Effector CD8-positive, alpha-beta T cell (primary cell): Measurements from ENCODE around the gene NAT9.

Source experiments
- DNase-seq: peaks from one replicate; lab custom pipeline; 2025; lab: John Stamatoyannopoulos, UW

Gene NAT9

DNA sequence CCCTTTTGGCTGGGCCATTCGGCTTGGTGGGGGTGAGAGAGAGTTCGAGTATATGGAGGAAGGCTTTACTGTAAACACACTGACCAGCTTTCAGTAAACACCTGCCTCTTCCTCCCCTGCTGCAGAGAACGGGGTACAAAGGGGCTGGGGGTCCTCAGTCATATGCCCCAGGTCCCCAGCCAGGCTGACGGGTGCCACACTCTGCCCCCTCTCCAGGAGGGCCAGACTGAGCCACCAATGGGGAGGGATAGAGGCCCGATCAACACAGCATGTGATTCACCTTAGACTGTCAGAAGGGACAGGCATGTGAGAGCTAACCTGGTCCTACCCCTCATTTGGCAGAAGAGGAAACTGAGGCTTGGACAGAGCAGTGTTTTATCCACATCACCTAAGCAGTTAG, 14.7 kb downstream of the NAT9 start:
- no peak for DNase-seq

DNA sequence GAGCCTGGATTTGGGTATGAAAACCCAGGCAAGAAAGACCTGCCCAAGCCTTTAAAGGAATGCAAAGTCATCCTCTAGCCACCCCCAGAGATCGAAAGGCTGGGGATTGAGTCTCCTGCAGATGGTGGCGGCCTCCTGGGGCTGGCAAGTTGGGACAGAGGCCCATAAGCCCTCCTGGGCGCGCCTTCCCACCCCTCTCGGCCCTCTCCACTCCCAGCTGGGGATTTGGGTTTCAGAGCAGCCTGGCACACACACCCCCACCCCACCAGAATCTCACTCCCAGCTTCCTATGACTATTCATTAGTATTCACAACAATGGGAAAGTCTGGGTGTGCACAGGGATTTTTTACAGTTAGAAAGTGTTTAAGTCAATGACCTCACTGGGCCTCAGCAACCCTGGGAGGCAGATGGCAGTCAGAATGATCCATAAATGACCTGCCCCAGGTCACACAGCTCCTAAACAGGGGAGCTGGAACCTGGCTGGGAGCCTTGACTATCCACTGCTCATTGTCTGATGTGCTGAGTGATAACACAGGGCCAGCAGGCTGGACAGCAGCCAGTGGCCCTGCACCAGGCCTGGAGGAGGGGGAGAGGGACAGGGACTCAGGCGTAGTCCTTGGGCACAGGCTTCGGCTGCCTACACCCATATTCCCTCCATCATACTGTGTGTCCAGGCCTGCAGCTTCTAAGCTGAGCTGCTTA, 15.6 kb downstream of the NAT9 start:
- DNase-seq, result no peak

DNA sequence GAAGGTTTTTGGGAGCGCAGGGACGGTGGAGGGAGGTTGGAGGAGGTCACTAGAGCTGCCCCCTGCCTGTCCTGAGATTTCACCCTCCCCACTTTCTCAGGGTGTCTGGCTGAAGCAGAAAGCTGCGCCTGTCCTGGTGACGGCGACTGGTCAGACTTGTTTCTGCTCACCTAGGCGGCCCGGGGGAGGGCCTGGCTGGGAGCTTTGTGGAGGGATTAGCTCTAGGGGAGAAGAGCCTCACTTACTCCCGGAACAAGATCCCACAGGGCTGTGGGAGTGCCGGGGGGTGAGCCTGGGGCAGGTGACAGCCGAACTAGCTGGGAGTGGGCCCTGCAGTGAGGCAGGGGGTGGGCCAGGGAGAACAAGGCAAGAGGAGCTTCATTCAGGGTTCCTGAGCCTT, 16.2 kb downstream of the NAT9 start:
- DNase-seq, result no peak

DNA sequence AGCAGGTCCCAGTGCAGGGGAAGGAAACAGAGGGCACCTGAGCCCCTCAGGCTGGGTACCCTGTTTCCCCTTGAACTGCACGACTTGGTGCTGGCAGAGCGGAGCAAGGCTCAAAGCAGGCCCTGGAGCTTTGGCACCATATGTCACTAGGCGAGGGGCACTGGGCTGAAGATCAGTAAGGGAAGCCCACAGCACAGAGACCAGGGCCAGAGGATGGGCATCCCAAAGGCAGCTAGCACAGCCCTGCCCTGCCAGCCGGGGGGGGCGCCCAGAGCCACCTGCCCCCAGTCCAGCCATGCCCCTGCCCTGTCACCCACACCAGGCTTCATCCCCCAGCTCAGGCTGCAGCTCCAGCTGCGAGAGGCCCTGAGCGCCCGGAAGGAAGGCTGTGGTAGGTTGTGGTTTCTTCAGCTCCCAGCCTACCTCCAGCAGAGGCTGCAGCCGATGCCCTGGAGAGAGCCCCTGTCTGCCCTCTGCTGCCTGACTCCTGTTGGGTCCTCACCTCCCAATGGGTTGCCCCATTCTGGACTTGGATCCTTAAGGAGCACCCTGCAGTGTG, 16.8 kb downstream of the NAT9 start:
- DNase-seq, result peak; percentile 23

DNA sequence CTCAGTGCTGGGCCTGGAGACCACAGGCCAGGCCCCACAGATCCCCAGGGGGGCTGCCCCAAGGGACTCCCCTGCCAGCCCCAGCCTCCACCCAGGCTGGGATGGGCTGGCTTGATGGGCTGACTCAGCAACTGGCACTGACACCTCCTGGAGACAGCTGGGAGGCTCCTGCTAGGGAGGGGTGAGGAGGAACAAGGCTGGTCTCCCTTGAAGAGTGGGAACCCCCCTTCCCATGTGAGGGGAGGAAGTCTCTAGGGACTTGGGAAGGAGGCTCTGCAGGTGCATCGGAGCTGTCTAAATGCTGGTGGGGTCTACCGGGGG, 17.3 kb downstream of the NAT9 start:
- DNase-seq, result no peak

DNA sequence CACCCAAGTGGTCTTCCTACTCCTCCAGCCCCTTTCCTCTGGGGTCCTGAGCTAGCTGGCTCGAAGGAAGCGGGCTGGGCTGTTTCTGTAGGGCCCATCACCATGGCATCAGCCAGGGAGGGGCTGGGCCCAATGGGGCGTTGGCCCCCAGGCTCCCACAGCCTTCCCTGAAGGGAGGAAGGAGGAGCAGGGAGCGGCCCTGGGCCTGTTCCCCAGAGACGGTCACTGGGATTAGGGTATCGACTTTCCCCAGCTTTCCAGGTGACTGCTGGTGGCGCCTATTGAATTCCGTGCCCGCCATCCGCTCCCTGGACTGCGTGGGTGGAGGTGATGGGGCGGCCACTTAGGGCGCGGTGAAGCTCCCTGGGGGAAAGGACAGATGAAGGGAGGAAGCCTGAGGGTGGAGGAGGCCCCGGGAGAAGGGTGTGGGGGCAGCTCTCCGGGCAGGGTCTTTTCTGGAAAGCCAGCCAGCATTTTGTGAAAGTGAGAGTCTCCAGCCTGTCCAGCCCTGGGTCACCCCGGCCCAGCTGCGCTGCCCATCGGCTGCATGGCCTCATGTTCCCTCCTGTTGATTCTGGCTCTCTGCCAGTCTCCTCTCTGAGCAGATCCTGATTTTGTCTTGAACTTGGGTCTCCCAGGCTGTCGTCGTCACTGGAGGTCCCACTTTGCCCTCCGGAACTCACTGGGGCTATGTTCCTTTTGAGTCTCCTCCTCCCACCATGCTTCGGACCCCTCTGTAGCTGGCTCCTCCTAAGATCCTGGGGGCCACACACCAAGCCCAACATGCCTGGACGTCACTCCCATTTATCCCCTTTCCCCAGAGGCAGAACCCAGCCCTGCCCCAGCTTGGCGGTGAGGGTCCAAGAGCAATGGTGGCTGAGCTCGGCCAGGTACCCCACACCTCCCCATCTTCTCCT, 18.0 kb downstream of the NAT9 start:
- no peak for DNase-seq

DNA sequence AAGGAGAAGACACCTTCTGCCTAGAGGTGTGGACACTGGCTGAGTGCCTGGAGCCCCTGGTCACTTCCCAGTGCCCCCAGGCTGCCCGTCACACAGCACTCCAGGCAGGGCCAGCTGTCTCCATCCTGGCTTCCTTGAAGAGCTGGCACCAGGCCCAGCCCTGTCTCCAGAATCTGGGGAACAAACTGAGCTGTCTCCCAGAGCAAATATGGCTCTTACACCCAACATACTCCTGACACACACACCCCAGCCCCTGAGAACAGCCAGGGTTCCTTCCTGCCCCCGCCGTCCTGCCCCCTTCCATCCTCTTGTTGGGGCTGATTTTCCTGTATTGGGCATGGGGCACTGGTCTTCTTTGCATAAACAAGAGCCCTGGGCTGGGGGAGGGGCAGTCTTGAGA, 18.6 kb downstream of the NAT9 start:
- DNase-seq, result no peak

DNA sequence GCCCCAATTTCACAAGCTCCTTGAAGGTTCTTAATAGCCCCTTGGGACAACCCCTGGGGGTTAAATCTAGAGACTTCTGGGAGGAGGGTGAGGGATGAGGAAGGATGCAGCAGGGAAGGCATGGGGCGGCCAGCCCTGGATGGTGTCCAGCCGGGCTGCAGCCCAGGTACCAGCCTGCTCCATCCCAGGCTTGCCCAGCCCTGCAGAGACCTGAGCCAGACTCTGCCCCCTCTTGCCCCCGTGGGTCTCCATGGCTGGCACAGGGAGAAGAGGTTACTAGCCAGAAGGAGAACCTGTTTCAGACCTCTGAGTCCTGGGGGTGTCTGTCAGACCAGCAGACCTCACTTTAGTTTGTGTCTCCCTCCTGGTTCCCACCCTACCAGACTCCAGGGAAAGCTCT, 19.3 kb downstream of the NAT9 start:
- no peak for DNase-seq

DNA sequence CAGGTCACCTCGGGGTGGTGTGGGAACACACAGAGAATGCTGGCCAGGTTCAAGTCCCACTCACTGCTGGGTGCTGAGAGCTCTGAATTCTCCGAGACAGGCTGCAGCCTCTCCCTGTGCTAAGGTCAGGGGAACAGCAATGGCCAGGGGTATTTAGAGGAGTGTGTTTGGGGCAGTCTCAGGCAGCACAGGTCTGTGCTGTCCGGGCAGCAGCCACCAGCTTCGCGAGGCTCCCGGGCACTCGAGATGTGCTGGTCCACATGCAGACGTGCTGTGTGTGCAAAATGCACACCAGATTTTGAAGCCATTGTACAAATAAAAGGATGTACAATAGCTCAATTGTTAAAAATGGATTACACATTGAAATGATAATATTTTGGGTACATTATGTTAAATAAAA, 20.6 kb downstream of the NAT9 start:
- DNase-seq, result no peak

DNA sequence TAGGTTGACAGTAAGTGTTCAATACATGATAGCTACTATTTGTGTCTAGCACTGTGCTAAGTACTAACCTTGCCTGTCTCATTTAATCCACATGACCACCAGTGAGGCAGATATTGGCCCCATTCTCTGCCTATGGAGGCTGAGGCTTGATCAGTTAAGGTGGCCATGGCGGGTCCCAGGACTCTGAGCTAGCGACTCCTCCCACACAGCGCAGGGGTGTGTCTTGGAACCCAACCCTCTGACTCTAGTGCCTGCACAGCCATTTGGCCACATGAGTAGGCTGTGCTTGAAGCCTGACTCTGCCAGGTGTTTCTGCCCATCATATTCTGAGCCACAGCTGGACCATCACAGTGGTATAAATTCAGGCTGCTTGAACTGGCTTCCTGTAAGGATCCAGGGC, 21.3 kb downstream of the NAT9 start:
- DNase-seq, result no peak

DNA sequence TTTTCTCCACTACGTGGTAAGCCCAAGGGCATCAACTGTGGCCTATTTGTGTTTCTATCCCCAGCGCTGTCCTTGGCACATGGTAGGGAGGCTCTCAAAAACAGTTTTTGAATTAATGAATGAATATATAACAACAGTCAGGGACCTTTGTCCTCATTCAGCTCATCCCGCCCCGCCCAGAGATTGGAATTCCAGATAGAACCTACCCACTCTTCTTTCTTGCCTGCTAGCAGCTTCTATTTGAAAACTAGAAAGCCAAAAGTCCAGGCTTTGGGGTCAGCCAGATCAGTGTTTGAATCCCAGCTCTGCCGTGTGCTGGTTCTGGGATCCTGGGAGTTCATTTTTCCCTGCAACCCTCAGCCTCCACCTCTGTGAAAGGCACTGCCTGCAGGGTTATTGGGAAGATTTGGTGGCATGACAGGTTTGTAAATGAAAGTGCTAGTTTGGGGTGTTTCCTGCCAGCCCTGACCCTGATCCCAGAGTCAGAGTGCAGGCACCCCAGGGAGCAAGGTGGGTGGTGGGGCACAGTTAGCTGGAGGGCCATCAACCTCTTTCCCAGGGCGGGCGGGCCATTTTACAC, 23.2 kb downstream of the NAT9 start:
- no peak for DNase-seq

DNA sequence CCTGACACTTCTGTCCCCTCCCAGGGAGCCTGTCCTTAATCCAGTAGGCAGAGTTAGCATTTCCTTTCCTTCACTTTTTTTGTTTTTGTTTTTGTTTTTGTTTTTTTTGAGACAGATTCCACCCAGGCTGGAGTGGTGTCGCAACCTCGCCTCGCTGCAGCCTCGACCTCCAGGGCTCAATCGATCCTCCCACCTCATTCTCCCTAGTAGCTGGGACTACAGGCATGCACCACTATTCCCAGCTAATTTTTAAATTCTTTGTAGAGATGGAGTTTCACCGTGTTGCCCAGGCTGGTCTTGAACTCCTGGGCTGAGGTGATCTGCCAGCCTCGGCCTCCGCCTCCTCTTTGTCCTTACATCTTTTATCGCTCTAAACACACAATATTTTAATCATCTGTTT, 23.7 kb downstream of the NAT9 start:
- no peak for DNase-seq

DNA sequence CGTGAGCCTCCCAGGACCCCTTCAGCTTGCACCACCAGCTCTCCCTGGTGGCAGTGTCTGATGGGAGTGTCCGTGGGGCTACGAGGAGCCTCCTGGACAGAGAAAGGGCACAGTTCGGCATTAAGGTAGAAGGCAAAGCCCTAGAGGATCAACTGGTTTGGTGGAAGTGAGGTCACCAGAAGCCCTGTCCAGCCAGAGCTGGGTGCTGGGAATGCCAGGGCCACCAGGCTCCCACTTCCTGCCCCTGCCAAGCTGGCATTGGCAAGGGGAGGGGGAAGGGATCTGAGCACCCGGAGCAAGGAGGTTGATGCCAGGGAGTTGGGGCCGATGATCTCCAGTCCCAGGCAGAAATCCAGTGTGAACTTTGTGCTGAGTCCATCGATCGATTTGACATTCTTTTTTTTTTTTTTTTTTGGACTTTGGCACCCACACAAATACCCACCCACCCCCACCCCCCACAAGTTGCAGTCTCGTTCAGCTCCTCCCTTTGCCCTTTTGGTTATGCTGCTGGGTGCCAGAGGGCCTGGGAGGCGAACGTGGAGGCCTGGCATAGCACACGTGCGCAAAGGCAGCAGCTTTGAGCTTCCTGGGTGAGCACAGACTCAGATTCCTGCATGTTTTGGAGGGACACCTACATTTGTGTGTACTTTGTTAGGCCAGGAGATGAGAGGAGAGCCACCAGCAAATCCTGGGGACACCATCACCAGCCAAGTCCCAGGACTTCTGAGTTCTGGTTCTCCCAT, 25.6 kb downstream of the NAT9 start:
- DNase-seq, result no peak

DNA sequence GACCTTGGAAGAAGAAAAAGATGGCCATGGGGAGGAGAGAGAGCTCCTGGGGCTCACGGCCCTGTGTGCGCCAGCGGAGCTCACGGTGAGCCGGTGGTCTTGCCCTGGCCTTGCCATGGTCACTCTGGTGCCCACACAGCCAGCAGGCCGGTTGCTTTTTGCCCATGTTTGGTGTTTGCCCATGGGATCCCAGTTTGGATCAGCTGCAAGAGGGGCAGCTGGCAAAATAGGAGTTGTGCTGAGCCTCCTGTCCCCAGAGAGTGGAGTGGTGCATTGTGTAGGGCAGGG, 26.2 kb downstream of the NAT9 start:
- DNase-seq, result no peak

DNA sequence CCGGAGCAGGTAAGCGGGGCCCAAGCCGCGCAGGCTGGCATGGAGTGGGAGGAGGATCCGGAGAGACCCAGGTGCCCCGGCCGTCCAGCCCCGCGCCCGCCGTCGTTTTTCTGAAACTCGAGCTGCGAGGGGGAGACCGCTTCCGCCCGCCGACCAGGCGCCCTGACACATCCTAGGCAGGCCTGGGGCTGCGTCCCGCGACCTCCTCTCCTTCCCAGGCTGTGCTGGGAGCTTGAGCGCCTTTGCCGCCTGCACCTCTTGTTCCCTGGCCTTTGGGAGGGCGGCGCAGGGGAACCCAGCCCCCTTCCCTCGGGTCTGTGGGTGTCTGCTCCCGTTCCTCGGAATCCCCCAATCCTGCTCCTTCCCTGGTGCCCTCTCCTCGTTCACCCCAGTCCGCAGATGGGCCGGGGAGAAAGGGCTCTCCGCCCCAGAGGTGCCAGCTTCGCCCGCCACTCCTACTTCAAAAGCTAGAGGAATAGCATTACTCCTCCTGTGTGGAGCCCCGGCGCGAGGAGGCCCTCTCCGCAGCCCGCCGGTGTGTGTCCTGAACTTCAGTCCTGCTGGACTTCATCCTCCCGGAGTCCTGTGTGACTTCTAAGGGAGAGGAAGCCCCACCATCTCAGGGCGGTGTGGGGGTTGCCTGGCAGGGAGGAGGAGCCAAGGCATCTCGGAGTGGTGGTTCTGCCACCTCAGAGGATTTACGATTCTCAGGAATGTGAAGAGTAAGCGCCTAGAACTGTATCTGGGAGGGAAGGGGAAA, 26.7 kb downstream of the NAT9 start:
- no peak for DNase-seq

DNA sequence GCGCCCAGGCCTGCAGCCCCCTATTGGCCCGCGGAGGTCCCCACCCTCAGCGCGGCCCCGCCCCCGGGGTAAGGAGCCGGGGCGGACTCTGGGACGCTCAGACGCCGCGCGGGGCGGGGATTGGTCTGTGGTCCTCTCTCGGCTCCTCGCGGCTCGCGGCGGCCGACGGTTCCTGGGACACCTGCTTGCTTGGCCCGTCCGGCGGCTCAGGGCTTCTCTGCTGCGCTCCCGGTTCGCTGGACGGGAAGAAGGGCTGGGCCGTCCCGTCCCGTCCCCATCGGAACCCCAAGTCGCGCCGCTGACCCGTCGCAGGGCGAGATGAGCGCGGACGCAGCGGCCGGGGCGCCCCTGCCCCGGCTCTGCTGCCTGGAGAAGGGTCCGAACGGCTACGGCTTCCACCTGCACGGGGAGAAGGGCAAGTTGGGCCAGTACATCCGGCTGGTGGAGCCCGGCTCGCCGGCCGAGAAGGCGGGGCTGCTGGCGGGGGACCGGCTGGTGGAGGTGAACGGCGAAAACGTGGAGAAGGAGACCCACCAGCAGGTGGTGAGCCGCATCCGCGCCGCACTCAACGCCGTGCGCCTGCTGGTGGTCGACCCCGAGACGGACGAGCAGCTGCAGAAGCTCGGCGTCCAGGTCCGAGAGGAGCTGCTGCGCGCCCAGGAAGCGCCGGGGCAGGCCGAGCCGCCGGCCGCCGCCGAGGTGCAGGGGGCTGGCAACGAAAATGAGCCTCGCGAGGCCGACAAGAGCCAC, 27.4 kb downstream of the NAT9 start, which contains the start of gene NHERF1:
Gene NHERF1, plus strand, starts transcription at position 100 of the 750 bp plus-strand sequence. Its CDS starts 219 bp downstream, at position 319.
- DNase-seq, result peak; percentile 90

DNA sequence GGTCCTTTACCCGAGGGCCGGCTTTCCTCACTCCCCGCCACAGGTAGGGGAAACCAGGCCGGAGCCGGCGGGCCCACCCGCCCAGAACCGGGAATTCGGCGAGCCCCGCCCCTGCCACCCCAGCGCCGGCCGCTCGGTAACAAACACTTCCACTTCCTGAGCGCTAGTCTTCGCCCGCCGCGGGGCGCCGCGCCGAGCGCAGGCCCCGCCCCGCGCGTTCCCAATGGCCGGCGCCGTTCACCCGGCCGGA, 27.9 kb downstream of the NAT9 start:
- no peak for DNase-seq

DNA sequence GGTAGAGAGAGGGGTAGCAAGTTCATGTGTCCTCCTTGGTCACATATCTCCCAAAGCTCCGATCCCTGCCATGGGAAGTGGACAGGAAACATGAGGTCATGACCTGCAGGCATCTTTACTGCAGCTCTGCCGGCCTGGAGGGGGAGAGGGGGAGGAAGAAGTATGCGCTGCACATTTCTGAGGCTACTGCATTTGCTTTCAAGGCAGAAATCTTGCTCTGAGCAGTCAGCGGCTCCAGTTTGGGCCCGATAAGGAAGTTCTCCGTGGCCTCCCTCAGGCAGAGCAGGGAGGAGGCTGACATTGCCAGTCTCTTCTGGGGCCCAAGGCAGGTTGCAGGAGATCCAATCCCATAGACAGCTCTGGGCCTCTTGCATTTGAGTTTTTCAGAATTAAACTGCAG, 29.2 kb downstream of the NAT9 start:
- no peak for DNase-seq

DNA sequence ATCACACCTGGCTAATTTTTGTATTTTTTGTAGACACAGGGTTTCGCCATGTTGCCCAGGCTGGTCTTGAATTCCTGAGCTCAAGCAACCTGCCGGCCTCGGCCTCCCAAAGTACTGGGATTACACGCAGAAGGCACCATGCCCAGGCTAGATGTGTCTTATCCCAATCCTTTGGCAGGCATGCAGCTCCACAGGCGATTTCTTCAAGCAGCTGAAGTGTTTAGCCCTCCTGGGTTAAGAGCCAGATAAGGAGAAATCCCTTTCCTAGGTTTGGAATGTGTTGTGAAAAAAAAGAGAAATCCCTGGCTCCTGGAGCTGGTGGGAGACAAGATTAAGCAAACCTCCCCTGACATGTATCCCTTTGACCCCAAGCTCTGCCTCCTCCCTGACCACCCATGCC, 29.8 kb downstream of the NAT9 start:
- no peak for DNase-seq

DNA sequence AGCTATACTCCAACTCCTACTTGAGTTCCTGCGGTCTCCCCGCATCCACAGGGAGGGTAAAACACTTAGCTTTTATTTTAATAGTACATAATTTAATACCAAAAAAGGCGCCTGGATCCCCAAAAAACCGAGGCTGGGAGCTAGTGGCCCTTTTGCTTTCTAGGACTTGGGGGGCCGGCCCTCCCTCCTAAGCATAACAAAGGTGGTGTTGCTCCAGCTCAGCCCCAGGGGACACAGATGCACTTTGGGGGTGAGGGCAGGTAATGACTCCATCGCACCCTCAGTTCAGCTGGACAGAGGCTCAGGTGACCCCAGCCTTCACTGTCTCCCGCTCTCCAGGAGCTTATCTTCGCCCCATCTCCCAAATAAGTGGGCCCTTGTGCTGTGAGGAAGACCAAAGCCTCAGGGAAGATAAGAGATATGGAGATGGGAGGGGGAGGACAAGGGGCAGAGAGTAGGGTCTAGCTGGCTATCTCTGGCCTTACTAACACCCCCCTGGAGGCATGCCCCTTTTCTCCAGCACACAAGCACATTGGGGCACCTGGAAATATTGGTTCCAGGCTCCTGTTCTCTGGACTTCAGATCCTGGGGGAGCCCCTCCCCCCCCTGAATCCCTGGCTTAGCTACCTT, 30.5 kb downstream of the NAT9 start:
- DNase-seq, result no peak
